Measurements from ENCODE around the gene SEPTIN5. TPM values are rescaled to one million over a fixed set of nuclear protein-coding genes. Genes with fewer than 3 reads are reported as not detected.
"Not testable (repeated sequence)": the region's sequence is repeated elsewhere in the genome, so short reads cannot be mapped to it uniquely, and the experiment has no call there.

The SEPTIN5 gene
- total RNA-seq, 1 donor from 2014 or later, result not detected

GRCh38 chr22:19719488-19720021 is 5.3 kb downstream of the SEPTIN5 start:
- intact Hi-C loops (cut with micrococcal nuclease), result loop anchor here (2.0 to 10.0 kb wide), 2 partner anchors 47 to 245 kb away; partner anchors contain the start of genes CDC45 and UFD1

GRCh38 chr22:19720150-19720827 is 6.0 kb downstream of the SEPTIN5 start:
- intact Hi-C loops (cut with micrococcal nuclease), result no loop called here

DNA sequence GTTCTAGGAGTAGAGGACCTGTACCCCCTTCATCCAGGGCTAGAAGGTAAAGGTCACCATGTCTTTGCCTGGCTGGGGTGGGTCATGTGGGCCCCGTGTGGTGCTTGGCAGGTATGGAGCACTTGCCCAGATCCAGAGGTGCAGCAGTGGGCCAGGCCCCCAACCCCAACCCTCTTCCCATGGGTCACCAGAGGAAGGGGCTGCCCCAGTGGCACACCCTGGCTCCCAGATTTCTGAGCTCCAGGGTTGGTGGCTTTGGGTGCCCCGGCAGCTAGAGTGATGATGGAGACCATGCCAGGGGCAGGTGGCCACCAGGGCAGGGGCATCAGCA is 6.7 kb downstream of the SEPTIN5 start:
- intact Hi-C loops (cut with micrococcal nuclease), result no loop called here

DNA sequence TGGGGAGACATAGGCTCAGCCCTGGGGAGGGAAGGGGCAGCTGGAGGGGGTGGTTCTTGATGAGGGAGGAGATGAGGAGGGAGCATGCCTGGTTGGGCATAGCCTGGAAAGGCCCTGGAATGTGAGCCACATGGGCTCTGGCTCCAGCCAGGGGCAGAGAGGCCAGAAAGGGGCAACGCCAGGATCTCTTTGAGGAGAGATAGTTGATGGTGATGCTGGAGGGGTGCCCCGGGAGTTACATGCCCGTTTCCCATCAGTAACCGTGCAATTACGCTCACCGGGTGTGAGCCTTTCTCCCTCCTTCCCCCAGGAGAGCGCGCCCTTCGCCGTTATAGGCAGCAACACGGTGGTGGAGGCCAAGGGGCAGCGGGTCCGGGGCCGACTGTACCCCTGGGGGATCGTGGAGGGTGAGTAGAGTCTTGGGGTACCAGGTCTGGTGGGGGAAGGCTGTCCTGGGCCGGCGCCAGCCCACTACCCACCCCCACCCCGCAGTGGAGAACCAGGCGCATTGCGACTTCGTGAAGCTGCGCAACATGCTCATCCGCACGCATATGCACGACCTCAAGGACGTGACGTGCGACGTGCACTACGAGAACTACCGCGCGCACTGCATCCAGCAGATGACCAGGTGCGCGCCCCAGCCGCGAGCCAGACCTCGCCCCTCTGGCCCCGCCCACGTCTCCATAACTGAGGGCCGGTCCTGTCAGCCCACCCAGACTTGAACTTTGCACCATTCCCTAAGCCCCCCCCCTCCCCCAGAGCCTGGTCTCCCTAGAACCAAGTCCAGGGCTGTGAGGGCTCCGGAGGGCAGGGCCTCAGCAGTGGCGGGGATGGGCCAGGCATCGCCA is 7.3 kb downstream of the SEPTIN5 start:
- intact Hi-C loops (cut with micrococcal nuclease), result no loop called here

DNA sequence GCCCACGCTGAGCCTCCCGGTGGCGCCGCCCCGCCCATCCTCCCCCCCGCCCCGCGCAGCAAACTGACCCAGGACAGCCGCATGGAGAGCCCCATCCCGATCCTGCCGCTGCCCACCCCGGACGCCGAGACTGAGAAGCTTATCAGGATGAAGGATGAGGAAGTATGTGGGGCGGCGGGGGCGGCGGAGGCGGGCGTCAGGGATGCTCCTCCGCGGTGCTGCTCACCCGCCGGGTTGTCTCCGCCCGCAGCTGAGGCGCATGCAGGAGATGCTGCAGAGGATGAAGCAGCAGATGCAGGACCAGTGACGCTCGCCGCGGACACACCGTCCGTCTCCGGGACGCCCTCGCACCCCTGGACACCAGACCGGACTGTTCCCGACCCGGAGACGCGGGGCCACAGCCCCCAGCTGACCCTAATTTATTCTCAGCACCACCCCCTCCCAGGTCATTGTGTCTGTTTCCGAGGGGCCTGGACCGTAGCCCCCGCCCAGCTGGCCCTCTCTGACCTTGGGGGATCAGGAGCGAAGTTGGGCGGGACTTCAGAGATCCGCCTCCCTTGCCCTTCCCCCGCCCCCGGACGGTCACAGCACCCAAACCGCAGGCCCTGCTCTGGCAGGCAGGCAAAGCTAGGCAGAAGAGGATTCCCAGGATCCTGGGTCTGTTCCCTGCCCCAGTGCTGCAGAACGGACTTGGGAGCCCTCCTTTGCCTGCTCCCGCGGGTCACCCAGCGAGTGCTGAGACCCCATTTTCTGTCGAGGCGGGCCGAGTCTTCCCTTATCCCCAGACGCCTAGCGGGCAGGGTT is 8.1 kb downstream of the SEPTIN5 start:
- intact Hi-C loops (cut with micrococcal nuclease), result no loop called here

- intact Hi-C loops (cut with micrococcal nuclease), result no loop called here
These were observed 8.6 kb downstream of the SEPTIN5 start for GRCh38 chr22:19722982-19723231.

DNA sequence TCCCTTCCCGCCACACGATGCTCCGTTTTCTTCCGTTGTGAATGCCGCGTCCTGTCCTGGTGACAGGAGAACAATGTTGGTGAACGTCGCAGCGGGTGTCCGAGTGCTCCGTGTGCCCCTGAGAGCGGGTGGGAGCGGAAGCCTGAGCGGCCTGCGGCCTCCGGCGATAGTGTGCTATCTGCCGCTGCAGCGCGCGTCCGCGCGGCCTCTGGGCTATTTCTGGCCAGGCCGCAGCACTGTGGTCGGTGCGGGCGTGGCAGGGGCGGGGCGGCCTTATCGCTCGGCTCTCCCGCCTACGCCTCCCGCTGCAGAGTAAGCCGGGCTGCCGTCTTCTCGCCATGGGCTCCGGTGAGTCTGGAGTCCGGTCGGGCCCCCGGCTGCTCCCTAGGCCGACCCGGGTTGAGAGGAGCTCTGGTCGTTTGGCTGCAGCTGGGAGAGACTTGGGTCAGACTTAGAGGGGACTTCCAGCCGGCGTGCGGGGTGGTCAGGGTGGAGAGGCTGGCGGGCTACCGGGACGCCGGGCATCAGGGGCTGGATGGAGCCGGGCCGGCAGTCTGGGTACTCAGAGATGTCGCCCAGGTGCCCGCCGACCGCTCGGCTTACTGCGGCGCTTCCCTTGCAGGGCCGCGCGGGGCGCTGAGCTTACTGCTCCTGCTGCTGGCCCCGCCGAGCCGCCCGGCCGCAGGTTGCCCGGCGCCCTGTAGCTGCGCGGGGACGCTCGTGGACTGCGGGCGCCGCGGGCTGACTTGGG is 9.1 kb downstream of the SEPTIN5 start, which contains the start of gene GP1BB:
Gene GP1BB, plus strand, starts transcription at position 308 of the 751 bp plus-strand sequence. Its CDS starts 31 bp downstream, at position 339.
- intact Hi-C loops (cut with micrococcal nuclease), result no loop called here

DNA sequence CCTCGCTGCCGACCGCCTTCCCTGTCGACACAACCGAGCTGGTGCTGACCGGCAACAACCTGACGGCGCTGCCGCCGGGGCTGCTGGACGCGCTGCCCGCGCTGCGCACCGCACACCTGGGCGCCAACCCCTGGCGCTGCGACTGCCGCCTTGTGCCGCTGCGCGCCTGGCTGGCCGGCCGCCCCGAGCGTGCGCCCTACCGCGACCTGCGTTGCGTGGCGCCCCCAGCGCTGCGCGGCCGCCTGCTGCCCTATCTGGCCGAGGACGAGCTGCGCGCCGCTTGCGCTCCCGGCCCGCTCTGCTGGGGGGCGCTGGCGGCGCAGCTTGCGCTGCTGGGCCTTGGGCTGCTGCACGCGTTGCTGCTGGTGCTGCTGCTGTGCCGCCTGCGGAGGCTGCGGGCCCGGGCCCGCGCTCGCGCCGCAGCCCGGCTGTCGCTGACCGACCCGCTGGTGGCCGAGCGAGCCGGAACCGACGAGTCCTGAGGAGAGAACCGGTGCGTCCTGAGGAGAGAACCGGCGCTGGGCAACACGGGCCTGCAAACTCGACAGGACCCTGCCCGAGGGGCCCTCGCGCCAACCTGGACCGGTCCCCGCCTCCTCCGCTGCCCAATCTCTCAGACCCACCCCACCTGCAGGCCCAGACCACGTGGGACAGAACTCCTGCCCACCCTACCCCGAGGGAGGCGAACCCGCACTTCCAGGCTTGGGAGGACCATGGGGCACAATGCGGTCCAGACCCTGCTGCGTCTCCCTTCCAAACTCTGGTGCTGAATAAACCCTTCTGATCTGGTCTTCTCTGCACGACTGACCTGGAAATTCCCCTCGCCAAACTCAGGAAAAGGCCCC is 9.9 kb downstream of the SEPTIN5 start:
- intact Hi-C loops (cut with micrococcal nuclease), result no loop called here

DNA sequence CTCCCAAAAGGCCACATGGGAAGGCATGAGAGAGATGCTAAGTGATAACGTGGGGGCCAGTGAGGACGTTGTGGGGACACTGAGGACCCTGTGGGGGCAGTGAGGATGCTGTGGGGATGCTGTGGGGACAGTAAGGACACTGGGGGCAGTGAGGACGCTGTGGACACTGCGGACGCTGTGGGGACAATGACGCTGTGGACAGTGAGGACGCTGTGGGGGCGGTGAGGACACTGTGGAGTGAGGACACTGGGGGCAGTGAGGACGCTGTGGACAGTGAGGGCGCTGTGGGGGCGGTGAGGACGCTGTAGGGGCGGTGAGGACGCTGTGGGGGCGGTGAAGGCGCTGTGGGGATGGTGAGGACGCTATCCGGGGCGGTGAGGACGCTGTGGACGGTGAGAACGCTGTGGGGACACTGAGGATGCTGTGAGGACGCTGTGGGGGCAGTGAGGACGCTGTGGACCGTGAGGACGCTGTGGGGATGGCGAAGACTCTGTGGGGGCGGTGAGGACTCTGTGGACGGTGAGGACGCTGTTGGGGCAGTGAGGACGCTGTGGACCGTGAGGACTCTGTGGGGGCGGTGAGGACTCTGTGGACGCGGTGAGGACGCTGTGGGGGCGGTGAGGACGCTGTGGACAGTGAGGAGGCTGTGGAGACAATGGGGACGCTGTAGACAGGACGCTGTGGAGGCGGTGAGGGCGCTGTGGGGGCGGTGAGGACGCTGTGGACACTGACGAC is 10.8 kb downstream of the SEPTIN5 start:
- intact Hi-C loops (cut with micrococcal nuclease), result no loop called here

GRCh38 chr22:19726064-19726788 is 11.9 kb downstream of the SEPTIN5 start:
- intact Hi-C loops (cut with micrococcal nuclease), result not testable (repeated sequence)

DNA sequence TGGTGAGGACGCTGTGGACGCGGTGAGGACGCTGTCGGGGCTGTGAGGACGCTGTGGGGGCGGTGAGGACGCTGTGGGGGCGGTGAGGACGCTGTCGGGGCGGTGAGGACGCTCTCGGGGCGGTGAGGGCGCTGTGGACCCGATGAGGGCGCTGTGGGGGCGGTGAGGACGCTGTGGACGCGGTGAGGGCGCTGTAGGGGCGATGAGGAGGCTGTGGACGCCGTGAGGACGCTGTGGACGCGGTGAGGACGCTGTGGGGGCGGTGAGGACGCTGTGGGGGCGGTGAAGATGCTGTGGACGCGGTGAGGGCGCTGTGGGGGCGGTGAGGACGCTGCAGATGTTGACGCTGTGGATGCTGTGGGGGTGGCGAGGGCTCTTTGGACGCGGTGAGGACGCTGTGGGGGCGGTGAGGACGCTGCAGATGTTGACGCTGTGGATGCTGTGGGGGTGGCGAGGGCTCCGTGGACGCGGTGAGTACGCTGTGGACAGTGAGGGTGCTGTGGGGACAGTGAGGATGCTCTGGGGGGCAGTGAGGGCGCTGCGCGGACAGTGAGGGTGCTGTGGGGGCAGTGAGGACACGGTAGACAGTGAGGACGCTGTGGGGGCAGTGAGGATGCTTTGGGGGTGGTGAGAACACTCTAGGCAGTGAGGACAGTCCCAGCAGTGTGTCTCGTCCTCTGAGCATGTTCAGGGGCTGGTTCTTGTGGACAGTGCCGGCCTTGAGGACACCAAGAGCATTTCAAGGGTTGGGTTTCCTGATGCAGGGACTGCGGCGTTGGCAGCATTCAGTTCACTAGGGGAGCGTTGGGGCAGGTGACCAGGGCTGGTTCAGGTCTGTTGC is 13.2 kb downstream of the SEPTIN5 start:
- intact Hi-C loops (cut with micrococcal nuclease), result no loop called here

- intact Hi-C loops (cut with micrococcal nuclease), result no loop called here
These were observed 14.0 kb downstream of the SEPTIN5 start for GRCh38 chr22:19728271-19728670.

DNA sequence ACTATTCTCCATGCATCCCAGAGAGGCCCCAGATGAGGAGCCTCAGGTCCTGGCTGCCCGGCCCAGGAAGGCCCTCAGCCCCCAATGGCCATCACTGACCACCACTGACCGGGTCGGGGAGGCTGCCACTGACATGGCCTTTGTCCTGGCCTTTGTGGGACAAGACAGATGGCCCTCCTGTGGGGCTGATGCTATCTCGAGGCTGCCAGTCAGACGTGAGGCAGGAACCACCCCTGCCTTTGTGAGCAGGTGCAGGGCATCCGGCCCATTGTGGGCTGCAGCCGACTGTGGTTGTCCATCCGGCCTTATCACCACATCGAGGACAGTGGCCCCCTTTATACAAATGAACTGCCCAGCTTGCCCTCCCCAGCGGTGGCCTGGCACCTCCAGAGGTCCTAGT is 14.5 kb downstream of the SEPTIN5 start:
- intact Hi-C loops (cut with micrococcal nuclease), result no loop called here

- intact Hi-C loops (cut with micrococcal nuclease), result no loop called here
These were observed 15.2 kb downstream of the SEPTIN5 start for GRCh38 chr22:19729507-19729906.

DNA sequence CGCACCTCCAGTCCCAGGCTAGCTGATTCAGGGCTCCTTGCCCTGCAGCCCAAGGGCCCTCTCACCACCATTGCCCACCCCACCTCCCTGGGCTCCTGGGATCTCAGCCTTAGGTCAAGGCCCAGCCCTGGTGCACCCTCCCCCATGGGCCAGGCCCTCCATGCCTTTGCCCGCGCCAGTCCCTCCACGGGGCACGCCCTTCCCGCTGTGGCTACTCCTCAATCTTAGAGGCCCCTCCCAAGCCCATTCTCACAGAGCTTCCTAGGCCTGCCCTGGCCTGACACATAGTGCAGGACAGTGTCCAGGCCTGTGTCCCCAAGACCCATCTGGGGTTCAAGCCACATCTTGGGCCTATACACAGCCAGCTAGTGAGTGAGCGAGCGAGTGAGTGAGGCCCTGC is 15.9 kb downstream of the SEPTIN5 start:
- intact Hi-C loops (cut with micrococcal nuclease), result loop anchor here (1.0 to 2.0 kb wide), 3 partner anchors 26 to 217 kb away; partner anchors contain the start of genes GNB1L and RTL10

DNA sequence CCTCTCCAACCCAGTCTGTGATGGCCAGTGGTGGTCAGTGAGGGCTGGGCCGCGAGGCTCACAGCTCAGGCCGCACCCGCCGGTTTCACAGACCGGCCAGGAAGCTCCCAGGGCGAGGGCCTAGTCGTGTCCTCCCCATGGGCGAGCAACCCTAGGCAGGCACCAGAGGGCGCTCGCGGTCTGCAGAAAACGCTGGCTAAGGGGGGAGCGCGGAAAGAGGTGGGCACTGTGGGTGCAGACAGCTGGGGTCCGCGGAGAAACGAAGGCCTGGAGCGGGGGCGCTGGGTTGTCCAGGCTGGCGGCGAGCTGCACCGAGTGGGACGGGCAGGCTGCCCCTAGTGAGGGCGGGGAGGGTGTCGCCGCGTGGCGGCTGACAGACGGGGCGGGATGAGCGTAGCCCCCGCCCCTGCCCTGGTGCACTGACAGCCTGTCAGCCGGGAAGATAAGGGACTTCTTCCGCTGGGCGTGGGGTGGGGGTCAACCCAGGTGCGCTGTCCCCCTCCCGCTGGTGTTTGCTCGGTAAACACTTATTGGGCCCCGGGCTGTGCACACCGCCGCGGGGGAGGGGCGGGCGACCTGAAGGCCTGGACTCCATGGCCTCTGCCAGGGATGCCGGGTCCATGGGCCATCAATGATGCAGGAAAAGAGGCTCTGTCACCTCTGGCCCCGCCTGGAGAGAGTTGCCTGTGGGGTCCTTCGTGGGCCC is 16.5 kb downstream of the SEPTIN5 start:
- intact Hi-C loops (cut with micrococcal nuclease), result loop anchor here (1.0 to 2.0 kb wide), 3 partner anchors 25 to 216 kb away; partner anchors contain the start of genes GNB1L and RTL10
